ENCODE results near the gene S100PBP. TPM values are rescaled to one million over a fixed set of nuclear protein-coding genes. Genes with fewer than 3 reads are reported as not detected.
A peak's percentile ranks its signal among the peaks of the same experiment; 100 is the strongest.

S100PBP gene
- total RNA-seq, 4 donors from 2014 or later = 44.3 to 178 (median 58.1) TPM

GRCh38 chr1:32887623-32888022, 70.2 kb downstream of the S100PBP start:
- TF ChIP-seq POLR2A (IDR thresholded peaks at IDR 0.05) (no peak), CTCF (IDR thresholded peaks at IDR 0.05) (no peak)
- Histone ChIP-seq H3K36me3 (no peaks in the 10 kb centered on the region), H3K4me1 (peaks cover 0 to 18% (median 3%) of the 10 kb centered on the region in 4 donors), H3K27ac (no peak overlapping the region), H3K27me3 (peaks cover 0 to 16% of the 10 kb centered on the region in 2 donors), H3K9me3 (no peaks in the 10 kb centered on the region), H3K4me3 (no peak overlapping the region)
- no peak for DNase-seq

- H3K4me3 ChIP-seq = no peak overlapping the region
- no peaks in the 10 kb centered on the region for H3K36me3 ChIP-seq
- H3K4me1 ChIP-seq = peaks cover 0 to 23% (median 5%) of the 10 kb centered on the region in 4 donors
- TF ChIP-seq POLR2A (IDR thresholded peaks at IDR 0.05) (no peak), CTCF (IDR thresholded peaks at IDR 0.05) (no peak)
- H3K9me3 ChIP-seq = no peaks in the 10 kb centered on the region
- no peak for DNase-seq
- no peak overlapping the region for H3K27ac ChIP-seq
- H3K27me3 ChIP-seq = peaks cover 0 to 16% of the 10 kb centered on the region in 2 donors
Measured at GRCh38 chr1:32888134-32888533, 70.7 kb downstream of the S100PBP start.

- no peak overlapping the region for H3K27ac ChIP-seq
- H3K4me1 ChIP-seq = peaks cover 0 to 30% (median 7%) of the 10 kb centered on the region in 4 donors
- H3K36me3 ChIP-seq = no peaks in the 10 kb centered on the region
- peaks cover 0 to 16% of the 10 kb centered on the region in 2 donors for H3K27me3 ChIP-seq
- H3K4me3 ChIP-seq = no peak overlapping the region
- peak in 1 of 3 donors; percentile 29 for DNase-seq
- no peaks in the 10 kb centered on the region for H3K9me3 ChIP-seq
- TF ChIP-seq CTCF (IDR thresholded peaks at IDR 0.05) = no peak
Measured at GRCh38 chr1:32888677-32889420, 71.4 kb downstream of the S100PBP start.

GRCh38 chr1:32889731-32890278, 72.4 kb downstream of the S100PBP start:
- Histone ChIP-seq H3K4me1 (peaks cover 0 to 39% (median 7%) of the 10 kb centered on the region in 4 donors), H3K9me3 (no peaks in the 10 kb centered on the region), H3K36me3 (no peaks in the 10 kb centered on the region), H3K27me3 (peaks cover 0 to 16% of the 10 kb centered on the region in 2 donors), H3K27ac (no peak overlapping the region), H3K4me3 (no peak overlapping the region)
- DNase-seq = no peak
- TF ChIP-seq CTCF (IDR thresholded peaks at IDR 0.05) (no peak), POLR2A (IDR thresholded peaks at IDR 0.05) (no peak)

- no peak overlapping the region for H3K27ac ChIP-seq
- peaks cover 0 to 16% of the 10 kb centered on the region in 2 donors for H3K27me3 ChIP-seq
- H3K9me3 ChIP-seq = no peaks in the 10 kb centered on the region
- H3K4me1 ChIP-seq = peaks cover 0 to 40% (median 7%) of the 10 kb centered on the region in 4 donors
- H3K36me3 ChIP-seq = peaks cover 0 to 8% (median 0%) of the 10 kb centered on the region in 3 donors
- H3K4me3 ChIP-seq = no peak overlapping the region
- no peak for DNase-seq
- no peak for TF ChIP-seq CTCF (IDR thresholded peaks at IDR 0.05)
- no peak for TF ChIP-seq POLR2A (IDR thresholded peaks at IDR 0.05)
Measured at GRCh38 chr1:32890516-32891240, 73.2 kb downstream of the S100PBP start.

Measured in Peyer's patch (tissue), 4 donors.